ENCODE measurements around the gene PLK3.
"Not testable (repeated sequence)": the region's sequence is repeated elsewhere in the genome, so short reads cannot be mapped to it uniquely, and the experiment has no call there.

The PLK3 gene

DNA sequence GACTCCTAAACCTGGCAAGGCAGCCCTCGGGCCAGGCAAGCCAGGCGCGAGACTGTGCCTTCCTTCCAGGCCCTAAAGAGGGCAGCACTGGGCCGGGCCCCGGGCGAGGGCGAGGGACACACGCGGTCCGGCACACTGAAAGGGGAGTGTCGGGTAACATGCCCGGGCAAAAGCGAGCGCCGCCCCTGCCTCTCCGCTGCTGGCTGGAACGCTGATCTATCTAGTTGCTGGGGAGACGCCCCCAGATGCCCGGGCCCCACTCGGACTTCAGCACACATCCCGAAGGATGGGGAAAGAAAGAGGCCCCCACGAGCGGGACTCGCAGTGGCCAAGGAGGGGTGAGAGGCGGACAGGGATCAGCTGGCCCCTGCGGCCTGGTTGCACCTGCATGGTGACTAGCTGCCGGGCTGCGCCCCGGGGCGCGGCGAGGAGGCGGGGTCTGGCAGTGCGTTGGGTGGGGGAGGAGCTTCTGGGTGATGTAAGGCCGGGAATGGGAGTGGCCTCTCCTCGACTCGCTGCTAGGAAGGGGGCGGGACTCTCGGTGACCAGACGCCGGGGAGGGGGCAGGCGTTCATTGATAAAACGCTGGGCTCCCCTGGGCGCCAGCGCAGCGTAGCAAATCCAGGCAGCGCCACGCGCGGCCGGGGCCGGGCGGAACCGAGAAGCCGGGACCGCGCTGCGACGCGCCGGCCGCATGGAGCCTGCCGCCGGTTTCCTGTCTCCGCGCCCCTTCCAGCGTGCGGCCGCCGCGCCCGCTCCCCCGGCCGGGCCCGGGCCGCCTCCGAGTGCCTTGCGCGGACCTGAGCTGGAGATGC lies at the start of gene PLK3:
TSS of gene PLK3 (plus strand) at position 608 of the 815 bp plus-strand sequence. CDS start at position 695, 87 bp downstream.
- peak; percentile 99 for DNase-seq

DNA sequence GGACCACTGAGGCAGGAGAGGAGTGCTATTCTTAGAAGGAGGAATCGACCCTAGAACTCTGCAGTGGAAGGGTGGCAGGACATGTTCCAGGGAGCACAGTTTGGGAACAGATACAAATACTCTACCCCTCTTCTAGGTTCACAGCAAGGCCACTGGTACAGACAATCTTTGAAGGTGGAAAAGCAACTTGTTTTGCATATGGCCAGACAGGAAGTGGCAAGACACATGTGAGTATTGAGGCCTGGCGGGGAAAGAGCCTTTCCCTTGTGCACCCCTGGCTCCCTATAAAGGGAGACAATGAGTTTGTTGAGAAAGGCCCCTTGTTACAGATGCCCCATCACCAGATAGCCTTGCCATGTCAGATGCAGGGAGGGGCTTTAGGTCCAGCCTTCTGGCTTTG lies 42.8 kb upstream of the PLK3 start:
- no peak for DNase-seq

DNA sequence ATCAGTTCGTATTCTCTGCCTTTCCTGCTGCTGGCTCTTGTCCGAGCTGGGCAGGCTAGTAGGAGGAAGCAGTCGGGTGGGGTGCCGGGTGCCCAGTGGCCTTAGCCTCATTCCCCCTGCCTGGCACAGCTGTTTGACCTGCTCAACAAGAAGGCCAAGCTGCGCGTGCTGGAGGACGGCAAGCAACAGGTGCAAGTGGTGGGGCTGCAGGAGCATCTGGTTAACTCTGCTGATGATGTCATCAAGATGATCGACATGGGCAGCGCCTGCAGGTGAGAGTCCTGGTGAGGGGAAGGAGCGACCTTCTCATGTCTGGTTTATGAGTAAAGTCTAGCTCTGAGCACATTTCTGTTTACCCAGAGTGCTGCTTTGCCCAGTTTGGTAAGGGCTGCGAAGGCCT lies 41.1 kb upstream of the PLK3 start:
- DNase-seq: no peak

DNA sequence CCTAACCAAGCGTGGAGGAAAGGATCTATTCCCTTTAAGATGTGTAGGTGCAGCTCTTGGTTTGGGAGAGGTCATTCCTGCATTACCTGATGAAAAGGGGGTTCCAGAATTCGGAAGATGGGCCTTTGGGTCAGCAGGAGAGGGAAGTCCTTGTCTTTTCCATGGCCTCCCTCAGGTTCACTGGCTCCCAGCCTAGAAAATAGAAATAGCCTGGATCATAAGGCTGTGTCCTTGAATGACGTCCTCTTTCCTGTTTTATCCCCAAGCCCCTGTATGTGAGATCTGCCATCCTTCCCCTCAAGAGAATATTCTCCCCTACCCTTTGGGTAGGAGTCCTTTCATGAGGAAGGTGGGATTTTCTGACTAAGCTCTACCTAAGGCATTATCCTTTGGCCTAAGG lies 39.3 kb upstream of the PLK3 start:
- DNase-seq: no peak

DNA sequence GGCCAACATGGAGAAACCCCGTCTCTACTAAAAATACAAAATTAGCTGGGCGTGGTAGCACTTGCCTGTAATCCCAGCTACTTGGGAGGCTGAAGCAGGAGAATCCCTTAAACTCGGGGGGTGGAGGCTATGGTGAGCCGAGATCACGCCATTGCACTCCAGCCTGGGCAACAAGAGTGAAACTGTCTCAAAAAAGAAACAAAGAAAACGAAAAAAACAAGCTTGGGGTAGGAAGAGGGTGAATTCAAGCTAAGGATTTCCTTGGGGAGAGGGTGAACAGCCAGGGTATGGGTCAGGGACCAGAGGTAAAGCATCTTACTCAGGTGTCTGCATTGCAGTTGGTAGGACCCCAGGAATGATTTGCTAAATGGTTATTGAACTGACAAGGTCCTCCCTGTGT lies 33.8 kb upstream of the PLK3 start:
- DNase-seq: not testable (repeated sequence)

DNA sequence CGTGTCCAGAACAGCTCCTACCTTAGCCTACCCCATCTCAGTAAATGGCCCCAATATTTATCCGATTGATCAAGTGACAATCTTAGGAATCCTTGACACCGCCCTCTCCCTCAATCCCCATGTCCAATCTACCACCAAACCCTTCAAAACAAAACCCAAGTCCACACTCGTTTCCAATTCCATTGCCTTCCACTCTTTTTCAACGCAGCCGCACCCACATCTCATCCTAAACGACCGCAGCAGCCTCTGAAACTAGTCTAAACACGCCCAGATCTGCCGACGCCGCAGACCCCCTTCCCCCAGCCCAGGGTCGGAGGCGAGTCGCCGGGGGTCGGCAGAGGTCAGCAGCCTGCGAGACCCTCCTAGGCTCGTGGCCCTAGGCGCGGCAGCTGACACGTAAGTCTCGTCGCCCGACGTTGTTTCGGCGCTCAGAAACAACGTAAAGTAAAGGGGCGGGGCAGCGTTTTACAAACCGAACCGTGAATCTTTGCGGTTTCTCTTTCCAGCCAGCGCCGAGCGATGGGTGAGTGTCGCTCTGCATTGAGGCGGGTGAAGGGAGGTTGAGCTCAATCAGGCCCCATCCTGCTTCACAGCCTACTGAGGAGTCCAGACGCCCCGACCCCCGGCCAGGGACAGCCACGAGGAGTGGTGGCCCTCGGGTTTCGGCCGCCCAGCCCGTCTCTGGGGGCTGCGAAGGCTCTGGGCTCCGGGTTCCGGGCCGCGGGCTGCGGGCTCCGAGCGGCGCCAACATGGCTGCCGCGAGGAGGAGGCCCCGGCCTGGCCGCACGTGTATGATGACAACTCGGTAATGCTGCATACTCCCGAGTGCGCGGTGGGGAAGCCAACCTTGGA lies 24.9 kb upstream of the PLK3 start, which contains the start of gene RPS8:
TSS of gene RPS8 (plus strand) at position 463 of the 852 bp plus-strand sequence. CDS start at position 520, 57 bp downstream.
- peak; percentile 89 to 91 for DNase-seq

DNA sequence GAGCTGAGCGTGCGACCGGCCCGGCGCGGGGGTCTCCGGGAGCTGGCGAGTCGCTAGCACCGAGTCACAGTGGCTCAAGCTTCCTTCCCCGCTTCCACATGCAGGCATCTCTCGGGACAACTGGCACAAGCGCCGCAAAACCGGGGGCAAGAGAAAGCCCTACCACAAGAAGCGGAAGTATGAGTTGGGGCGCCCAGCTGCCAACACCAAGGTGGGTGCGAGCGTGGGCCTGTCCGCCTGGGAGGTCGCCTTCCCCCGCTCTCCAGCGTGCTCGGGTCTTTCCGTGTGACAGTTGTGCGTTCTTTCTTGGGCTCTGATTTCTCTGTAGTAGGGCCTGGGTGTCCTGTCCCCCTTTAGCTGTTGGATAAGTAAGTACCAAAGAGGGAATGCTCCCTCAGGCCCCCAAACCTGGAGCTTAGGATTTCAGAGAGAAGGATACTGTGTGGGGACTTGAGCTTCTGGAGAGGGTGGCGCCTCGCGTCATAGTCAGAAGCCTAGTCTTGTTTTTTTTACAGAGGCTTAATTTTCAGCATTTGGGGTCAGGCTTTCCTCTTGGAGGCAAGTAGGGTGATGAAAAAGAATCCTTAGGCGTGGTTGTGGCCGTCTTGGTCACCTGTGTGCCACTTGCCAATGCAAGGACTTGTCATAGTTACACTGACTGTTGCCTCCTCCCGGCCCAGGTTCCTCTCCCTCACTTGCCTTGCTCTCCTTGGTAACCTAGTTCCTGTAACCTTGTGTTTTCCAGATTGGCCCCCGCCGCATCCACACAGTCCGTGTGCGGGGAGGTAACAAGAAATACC lies 24.0 kb upstream of the PLK3 start:
- DNase-seq: peak; percentile 30 to 51

DNA sequence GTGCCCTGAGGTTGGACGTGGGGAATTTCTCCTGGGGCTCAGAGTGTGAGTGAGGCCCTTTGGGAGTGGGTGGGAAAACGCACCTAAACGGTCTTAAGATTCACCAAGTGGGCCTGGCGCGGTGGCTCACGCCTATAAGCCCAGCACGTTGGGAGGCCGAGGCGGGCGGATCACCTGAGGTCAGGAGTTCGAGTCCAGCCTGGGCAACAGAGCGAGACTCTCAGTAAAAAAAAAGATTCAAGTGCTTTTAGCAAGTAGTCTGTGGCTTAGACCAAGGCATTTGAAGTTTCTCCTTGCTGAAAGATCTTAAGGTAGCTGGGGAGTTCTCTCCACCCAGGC lies 23.5 kb upstream of the PLK3 start:
- DNase-seq: no peak

DNA sequence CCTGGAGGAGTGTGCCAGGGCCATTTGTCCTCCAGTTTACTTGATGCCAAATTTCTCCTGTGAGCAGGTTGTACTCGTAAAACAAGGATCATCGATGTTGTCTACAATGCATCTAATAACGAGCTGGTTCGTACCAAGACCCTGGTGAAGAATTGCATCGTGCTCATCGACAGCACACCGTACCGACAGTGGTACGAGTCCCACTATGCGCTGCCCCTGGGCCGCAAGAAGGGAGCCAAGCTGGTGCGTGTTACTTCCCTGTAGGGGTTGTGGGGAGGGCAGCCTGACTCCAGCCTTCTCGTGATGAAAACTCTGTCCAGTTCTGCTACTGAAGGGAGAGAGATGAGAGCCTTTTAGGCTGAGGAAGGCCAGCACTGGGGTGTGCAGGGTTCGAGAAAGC lies 22.6 kb upstream of the PLK3 start:
- DNase-seq: no peak

DNA sequence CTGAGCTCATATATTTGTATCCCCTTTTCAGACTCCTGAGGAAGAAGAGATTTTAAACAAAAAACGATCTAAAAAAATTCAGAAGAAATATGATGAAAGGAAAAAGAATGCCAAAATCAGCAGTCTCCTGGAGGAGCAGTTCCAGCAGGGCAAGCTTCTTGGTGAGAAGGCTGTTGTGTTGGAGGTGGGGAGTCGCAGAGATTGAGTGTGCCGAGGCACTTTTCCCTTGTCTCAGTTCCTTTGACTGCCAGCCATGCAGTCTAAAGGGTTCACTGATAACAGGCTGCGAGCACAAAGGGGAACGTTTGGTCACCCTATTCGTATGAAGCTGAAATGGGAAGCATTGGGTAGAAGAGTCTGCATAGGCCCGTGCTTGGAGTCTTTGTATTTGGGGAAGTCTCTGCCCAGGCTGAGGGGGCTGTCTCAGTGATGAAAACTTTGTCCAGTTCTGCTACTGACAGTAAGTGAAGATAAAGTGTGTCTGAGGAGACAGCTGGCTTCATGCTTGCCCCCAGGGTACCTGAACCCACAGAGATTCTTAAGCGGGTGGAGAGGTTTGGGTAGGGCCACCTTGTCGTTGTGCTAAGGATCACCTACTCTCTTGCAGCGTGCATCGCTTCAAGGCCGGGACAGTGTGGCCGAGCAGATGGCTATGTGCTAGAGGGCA lies 22.1 kb upstream of the PLK3 start:
- no peak for DNase-seq

DNA sequence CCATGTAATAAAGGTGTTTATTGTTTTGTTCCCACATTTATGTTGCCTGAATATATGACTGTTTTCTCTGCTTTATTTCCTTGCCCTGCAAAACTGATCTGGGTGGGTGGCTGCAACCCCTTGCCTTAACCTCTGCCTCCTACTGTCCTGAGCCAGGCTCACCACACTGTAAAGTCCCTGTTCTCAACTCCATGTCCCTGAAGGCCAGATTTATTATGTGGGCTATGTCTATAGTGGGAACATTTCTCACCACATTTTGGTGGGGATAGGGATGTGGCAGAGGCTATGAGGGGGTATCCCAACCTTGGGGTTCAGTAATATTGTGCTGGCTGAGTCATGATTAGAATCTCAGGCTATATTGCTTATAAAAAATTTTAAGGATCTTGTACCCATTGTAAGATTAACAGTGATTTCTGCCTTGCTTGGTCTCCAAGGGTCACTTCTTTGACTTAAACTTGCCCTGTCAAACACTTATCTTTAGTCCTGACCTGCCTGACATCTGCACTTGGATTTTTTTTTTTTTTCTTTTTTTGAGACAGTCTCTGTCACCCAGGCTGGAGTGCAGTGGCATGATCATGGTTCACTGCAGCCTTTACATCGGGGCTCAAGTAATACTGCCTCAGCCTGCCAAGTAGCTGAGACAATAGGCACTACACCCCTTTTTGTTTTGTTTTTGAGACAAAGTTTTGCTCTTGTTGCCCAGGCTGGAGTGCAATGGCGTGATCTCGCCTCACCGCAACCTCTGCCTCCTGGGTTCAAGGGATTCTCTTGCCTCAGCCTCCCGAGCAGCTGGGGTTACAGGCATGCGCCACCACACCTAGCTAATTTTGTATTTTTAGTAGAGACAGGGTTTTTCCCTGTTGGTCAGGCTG lies 21.2 kb upstream of the PLK3 start:
- DNase-seq: no peak

DNA sequence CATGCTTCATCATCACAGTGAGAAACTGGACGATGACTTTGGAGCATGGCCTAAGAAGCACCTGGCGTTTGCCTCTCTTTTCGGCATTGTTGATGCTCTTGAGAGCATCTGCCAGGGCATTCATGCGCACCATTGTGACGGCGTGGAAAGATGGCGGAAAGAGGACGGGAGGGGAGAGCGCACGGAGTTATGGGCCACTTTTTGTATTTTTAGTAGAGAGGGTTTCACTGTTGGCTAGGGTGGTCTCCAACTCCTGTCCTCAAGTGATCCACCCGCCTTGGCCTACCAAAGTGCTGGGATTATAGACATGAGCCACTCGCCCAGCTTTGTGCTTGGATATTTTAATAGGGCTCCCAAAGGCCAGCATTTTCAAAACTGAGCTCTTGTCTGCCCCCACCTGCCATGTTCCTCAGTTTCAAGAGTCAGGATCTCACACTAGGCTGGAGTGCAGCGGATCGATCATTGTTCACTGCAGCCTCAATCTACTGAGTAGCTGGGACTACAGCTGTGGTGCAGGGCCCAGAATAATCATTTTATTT lies 19.5 kb upstream of the PLK3 start:
- DNase-seq: no peak

DNA sequence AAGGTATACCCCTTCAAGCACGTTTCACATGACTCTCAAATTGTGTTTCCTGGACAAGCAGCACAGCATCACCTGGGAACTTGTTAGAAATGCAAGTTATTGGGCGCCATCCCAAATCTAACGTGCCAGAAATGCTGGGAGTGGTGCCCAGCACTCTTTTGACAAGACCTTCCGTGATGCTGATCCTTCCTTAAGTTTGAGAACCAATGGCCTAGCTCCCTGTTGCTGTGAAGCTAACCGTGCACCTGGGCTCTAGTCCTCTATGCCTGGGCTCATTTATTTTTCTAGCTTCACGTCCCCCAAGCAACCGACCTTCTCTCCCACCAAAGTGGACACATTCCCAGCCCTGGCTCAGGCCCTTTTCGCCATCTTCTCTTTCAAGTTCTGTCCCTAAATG lies 16.5 kb upstream of the PLK3 start:
- no peak for DNase-seq

DNA sequence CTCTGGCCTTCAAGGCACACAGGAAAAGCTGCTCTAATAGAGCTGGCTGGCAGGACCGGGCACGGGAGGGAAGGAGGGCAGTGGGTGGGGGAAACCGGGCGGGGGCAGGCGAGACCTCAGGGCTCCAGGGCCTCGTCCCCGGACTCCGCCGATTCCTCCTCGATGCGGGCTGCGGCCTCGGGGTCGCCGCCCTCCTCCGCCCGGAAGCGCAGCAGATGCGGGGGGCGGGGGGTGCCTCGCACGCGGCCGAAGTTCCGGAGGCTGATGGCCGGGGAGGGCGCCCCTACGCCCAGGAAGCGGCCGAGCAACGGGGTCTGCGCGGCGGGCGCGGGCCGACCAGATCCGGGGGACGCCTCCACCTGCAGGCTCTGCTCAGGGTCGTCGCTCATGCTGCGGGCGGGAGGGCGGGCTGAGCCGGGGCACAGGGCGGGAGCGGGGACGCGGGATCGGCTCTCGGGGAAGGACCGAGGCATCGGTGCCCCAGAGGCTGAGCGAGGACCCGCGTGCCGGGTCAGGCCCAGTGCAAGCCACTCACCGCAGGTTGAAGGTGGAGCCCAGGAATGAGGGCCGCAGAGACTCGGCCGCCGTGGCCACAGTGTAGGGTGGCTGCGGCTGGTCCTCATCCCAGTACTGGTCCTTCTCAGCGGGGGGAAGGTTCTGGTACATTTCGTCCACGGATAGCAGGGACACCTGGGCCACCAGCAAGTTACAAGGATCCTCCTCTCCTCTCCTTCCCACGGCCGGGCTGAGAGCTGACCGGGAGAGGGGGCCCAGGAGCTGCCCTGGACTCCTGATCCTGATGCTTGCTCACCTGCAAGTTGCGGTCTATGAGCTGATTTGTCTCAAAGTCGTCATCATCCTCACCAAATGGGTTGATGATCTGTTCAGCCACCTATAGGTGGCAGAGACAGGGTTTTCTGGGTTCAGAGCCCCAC lies 15.8 kb upstream of the PLK3 start:
- peak; percentile 11 to 43 for DNase-seq

DNA sequence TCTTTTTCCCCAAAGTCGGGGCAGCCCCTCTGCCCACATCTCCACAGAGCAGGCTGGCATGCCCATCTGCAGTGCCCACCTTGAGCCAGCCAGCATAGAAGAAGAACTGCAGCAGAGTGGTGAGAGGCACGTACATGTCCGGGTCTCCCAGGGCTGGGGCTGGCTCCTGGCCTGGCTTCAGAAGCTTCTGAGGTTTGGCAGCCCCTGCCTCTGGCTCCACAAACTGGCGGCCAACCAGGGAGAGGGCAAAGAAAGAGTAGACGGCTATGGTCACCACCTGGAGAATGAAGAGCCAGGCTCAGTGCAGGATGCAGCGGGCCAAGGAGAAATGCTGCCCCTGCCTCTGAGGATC lies 15.2 kb upstream of the PLK3 start:
- no peak for DNase-seq

DNA sequence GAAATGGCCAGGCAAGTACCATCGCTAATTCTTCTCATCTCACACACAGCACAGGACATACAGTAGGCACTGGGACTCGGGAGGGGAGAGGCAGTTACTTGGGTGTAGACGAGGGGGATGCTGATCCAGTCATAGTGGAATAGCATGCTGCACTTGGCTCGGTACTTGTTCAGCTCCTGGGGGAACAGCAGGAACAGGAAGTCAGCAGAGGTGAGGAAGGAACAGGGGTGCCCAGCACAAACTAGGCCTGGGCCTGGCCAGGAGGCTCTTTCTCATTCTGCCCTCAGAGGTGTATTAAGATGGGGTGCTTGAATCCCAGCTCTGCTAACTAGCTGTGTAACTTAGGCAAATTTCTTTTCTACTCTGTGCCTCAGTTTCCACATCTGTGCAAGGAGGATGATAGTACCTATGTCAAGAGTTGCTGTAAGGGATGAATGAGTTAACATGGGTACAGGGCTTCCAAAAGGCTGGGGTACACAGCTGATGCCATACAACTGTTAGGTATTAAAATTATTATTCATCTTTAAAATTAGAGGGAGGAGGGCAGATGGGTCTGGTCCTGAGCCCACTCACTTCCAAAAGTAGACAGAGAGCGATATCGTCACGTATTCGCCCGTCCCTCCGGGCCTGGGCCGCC lies 14.6 kb upstream of the PLK3 start:
- DNase-seq: no peak

DNA sequence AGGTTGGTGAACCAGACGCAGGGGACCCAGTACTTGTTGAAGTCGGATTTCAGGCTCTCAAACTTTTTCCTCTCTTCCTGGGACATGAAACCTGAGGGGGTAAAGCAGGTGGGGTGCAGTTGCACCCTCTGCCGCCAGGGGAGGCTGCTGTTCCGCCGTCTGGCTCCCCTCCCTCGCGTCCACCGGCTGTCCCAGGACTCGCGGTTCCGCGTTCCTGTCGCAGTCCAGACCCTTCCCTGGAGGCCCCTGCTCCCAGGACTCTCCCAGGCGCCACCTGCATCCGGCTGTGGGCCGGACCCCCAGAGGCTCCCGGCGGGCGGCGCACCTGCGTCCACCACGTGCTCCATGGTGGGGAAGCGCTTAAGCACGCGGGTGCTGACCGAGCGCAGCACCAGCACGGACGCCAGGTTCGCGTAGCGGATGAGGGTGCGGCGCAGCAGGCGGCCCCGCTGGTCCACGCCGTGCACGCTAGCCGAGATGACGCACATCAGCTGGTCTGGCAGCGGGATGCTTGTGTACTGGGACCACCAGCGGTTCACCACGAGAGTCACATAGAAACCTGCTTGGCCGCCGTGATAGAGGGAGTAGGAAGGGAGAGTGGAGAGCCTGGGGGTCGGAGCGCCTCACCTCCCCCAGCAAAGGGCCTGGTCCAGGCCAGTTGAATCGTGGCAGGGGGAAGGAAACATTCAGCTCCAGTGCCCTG lies 13.9 kb upstream of the PLK3 start:
- DNase-seq: peak; percentile 73 to 79

DNA sequence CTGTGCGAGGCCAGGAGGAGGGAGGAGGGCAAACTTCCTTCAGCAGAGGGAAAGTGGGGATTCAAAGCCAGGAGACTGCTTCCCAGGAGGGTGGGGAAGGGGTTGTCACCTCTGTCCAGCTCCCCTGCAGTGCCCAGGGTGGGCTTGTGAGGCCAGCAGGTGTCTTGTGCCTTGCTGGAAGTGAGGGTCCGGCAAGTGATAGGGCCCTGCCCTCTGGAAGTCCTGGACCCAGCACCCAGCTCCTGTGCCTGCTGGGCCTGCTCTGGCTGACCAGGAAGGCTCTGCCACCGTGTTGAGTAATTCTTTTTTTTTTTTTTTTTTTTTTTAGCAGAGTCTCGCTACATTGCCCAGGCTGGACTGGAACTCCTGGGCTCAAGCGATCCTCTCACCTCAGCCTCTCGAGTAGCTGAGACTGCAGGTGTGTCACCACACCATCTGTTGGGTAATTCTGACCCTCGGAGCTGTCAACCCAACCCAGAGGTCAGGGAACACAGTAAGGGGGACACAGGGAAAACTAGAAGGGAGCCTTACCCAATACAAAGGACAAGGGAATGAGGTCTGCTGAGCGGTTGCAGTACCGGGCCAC lies 13.2 kb upstream of the PLK3 start:
- DNase-seq: no peak

DNA sequence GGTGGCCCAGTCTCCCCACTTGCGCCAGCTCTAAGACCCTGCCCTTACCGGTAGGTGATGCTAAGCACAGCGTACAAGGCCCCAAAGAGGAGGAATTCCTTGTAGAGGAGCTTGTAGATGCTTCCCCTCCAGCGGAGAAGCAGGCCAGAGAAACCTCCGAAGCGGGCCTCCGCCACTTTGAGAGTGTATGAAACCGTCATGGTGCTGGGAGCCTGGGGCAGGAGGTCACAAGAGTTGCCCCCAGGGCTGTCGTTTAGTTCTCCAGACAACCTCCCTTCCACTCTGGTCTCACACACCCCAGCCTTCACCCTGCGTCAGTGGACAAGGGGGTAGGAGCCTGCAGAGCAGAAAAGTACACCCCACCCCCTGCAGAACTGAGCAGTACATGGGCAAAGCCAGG lies 12.7 kb upstream of the PLK3 start:
- no peak for DNase-seq

All from CD4-positive, alpha-beta T cell treated with Interleukin-1 beta for 1 hour (primary cell).